ENCODE data around the gene LAMA5. TPM values are rescaled to one million over a fixed set of nuclear protein-coding genes. Genes with fewer than 3 reads are reported as not detected.

Gene LAMA5
- total and polyA plus RNA-seq, 2 experiments from 2014 or later = 201 to 298 TPM

DNA sequence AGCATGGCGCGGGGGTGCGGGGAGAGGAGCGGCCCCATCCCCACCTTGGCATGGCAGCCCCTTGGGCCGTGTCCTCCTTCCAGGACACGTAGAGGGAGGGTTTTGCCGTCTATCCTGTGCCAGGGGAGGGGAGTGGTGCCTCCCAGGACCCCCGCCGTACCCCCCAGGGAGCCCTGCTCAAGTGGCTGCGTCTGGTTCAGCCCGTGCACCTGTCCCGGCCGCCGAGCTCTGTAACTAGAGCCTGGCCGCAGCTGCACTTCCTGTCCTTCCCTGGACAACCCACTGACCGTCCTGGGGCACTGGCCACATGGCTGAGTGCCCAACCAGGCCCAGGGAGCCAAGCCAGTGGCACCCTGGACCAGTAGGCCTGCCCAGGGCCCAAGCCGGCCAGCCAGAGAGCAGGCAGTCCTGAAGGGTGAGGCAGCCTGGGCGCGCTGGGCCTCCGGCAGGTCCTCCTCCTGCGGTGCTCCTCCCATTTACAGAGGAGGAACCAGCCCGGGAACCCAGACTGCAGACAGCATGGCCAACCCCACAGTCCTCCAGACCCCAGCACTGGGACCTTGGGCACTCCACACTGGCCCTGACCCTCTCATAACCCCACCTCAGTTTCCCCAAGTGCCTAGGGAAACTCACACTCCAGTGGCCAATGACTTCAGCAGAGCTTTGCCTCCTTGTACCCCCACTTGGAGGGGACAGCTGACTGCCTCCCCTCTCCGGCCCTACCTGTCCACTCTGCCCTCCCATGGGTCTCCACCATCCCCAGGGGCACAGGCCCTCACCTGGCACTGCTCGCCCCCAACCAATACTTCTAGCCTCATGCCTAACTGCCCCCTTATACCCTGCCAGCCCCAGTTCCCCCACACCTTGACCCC lies 8.7 kb downstream of the LAMA5 start (continued):
- TF ChIP-seq, protein P1, sequence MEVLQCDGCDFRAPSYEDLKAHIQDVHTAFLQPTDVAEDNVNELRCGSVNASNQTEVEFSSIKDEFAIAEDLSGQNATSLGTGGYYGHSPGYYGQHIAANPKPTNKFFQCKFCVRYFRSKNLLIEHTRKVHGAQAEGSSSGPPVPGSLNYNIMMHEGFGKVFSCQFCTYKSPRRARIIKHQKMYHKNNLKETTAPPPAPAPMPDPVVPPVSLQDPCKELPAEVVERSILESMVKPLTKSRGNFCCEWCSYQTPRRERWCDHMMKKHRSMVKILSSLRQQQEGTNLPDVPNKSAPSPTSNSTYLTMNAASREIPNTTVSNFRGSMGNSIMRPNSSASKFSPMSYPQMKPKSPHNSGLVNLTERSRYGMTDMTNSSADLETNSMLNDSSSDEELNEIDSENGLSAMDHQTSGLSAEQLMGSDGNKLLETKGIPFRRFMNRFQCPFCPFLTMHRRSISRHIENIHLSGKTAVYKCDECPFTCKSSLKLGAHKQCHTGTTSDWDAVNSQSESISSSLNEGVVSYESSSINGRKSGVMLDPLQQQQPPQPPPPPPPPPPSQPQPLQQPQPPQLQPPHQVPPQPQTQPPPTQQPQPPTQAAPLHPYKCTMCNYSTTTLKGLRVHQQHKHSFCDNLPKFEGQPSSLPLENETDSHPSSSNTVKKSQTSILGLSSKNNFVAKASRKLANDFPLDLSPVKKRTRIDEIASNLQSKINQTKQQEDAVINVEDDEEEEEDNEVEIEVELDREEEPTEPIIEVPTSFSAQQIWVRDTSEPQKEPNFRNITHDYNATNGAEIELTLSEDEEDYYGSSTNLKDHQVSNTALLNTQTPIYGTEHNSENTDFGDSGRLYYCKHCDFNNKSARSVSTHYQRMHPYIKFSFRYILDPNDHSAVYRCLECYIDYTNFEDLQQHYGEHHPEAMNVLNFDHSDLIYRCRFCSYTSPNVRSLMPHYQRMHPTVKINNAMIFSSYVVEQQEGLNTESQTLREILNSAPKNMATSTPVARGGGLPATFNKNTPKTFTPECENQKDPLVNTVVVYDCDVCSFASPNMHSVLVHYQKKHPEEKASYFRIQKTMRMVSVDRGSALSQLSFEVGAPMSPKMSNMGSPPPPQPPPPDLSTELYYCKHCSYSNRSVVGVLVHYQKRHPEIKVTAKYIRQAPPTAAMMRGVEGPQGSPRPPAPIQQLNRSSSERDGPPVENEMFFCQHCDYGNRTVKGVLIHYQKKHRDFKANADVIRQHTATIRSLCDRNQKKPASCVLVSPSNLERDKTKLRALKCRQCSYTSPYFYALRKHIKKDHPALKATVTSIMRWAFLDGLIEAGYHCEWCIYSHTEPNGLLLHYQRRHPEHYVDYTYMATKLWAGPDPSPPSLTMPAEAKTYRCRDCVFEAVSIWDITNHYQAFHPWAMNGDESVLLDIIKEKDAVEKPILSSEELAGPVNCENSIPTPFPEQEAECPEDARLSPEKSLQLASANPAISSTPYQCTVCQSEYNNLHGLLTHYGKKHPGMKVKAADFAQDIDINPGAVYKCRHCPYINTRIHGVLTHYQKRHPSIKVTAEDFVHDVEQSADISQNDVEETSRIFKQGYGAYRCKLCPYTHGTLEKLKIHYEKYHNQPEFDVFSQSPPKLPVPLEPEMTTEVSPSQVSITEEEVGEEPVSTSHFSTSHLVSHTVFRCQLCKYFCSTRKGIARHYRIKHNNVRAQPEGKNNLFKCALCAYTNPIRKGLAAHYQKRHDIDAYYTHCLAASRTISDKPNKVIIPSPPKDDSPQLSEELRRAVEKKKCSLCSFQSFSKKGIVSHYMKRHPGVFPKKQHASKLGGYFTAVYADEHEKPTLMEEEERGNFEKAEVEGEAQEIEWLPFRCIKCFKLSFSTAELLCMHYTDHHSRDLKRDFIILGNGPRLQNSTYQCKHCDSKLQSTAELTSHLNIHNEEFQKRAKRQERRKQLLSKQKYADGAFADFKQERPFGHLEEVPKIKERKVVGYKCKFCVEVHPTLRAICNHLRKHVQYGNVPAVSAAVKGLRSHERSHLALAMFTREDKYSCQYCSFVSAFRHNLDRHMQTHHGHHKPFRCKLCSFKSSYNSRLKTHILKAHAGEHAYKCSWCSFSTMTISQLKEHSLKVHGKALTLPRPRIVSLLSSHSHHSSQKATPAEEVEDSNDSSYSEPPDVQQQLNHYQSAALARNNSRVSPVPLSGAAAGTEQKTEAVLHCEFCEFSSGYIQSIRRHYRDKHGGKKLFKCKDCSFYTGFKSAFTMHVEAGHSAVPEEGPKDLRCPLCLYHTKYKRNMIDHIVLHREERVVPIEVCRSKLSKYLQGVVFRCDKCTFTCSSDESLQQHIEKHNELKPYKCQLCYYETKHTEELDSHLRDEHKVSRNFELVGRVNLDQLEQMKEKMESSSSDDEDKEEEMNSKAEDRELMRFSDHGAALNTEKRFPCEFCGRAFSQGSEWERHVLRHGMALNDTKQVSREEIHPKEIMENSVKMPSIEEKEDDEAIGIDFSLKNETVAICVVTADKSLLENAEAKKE (CRISPR knock-in tag; IDR thresholded peaks at IDR 0.05) = no peak
- TF ChIP-seq NANOG (IDR thresholded peaks at IDR 0.05; ENCODE audit: borderline replicate concordance) = no peak

DNA sequence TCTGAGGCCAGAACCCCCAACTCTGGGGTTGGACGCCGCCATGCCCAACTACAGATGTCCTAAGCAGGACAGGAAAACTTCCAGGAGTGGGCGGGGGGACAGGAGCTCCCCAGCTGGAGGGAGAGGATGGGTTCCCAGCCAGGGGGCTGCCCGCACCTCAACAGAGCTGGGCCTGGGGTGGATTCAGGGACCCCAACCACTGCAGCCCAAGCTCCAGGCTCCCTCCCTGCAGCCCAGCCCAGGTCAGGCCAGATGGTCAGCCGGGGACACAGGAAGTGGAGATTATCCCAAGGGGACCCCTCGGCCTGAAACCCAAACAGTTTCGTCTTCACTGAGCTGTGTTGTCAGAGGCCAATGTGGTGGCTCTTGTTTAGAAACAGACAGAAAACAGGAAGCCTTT lies 9.4 kb downstream of the LAMA5 start:
- Mint-ChIP-seq H3K27ac (no peak overlapping the region), H3K4me1 (peaks cover 29% of the 10 kb centered on the region), H3K9me3 (no peaks in the 10 kb centered on the region), H3K4me3 (no peak overlapping the region), H3K36me3 (ENCODE audit: low read depth) (peaks cover 3% of the 10 kb centered on the region; the same call in 1 of the 3 replicates), H3K27me3 (ENCODE audit: insufficient read depth, low read depth, poor library complexity) (peaks cover 7% of the 10 kb centered on the region)
- peak overlapping the region; percentile 69 for H3K27ac ChIP-seq (ENCODE audit: low read depth)
- no peak overlapping the region for H2AFZ ChIP-seq
- ATAC-seq = no peak
- H3F3A ChIP-seq (replicated peaks; ENCODE audit: low read depth) = peaks cover 7% of the 10 kb centered on the region
- H3K4me1 ChIP-seq (ENCODE audit: insufficient read depth) = peaks cover 40% of the 10 kb centered on the region
- H3K9me2 ChIP-seq (ENCODE audit: insufficient read depth) = no peaks in the 10 kb centered on the region
- H3K4me3 ChIP-seq = no peak overlapping the region
- H3K4me2 ChIP-seq = no peak overlapping the region
- H3K79me2 ChIP-seq (replicated peaks; ENCODE audit: insufficient read depth) = peaks cover 76% of the 10 kb centered on the region
- no peak for DNase-seq (ENCODE audit: low spot score)
- H3K36me3 ChIP-seq (ENCODE audit: insufficient read depth) = no peaks in the 10 kb centered on the region; the same call in 1 of the 2 replicates
- no peaks in the 10 kb centered on the region for H3K27me3 ChIP-seq (ENCODE audit: insufficient read depth)
- H4K20me1 ChIP-seq (replicated peaks; ENCODE audit: insufficient read depth) = peaks cover 12% of the 10 kb centered on the region
- TF ChIP-seq, protein P2, sequence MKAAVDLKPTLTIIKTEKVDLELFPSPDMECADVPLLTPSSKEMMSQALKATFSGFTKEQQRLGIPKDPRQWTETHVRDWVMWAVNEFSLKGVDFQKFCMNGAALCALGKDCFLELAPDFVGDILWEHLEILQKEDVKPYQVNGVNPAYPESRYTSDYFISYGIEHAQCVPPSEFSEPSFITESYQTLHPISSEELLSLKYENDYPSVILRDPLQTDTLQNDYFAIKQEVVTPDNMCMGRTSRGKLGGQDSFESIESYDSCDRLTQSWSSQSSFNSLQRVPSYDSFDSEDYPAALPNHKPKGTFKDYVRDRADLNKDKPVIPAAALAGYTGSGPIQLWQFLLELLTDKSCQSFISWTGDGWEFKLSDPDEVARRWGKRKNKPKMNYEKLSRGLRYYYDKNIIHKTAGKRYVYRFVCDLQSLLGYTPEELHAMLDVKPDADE (IDR thresholded peaks at IDR 0.05) = no peak
- TF ChIP-seq, protein P3, sequence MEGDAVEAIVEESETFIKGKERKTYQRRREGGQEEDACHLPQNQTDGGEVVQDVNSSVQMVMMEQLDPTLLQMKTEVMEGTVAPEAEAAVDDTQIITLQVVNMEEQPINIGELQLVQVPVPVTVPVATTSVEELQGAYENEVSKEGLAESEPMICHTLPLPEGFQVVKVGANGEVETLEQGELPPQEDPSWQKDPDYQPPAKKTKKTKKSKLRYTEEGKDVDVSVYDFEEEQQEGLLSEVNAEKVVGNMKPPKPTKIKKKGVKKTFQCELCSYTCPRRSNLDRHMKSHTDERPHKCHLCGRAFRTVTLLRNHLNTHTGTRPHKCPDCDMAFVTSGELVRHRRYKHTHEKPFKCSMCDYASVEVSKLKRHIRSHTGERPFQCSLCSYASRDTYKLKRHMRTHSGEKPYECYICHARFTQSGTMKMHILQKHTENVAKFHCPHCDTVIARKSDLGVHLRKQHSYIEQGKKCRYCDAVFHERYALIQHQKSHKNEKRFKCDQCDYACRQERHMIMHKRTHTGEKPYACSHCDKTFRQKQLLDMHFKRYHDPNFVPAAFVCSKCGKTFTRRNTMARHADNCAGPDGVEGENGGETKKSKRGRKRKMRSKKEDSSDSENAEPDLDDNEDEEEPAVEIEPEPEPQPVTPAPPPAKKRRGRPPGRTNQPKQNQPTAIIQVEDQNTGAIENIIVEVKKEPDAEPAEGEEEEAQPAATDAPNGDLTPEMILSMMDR (conservative IDR thresholded peaks at IDR 0.05; ENCODE audit: low read depth in 2 of 2) = no peak
- TF ChIP-seq EZH2phosphoT487 (IDR thresholded peaks at IDR 0.05; ENCODE audit: unreplicated experiment) (no peak), ZNF331 (CRISPR knock-in tag; IDR thresholded peaks at IDR 0.05; ENCODE audit: low read depth) (no peak), NANOG (IDR thresholded peaks at IDR 0.05; ENCODE audit: borderline replicate concordance) (no peak), JUNB (IDR thresholded peaks at IDR 0.05; ENCODE audit: unreplicated experiment) (no peak)

All from GM23338 (cell line).